ENCODE data around the gene LHFPL5. TPM values are rescaled to one million over a fixed set of nuclear protein-coding genes. Genes with fewer than 3 reads are reported as not detected.

Gene LHFPL5
- total and polyA plus RNA-seq, 2 of the 13 experiments (the other 11 are each of a cell fraction or from before 2014, with no cell fraction given) = 0.03 TPM; not detected in 1

- TF ChIP-seq BCL6 (CRISPR knock-in tag; IDR thresholded peaks at IDR 0.05) (peak; percentile 85), PRPF4 (IDR thresholded peaks at IDR 0.05; ENCODE audit: low read depth, low read length, poor library complexity, severe bottlenecking) (no peak), ZNF275 (CRISPR knock-in tag; IDR thresholded peaks at IDR 0.05; ENCODE audit: borderline replicate concordance) (peak; percentile 98), IRX3 (CRISPR knock-in tag; IDR thresholded peaks at IDR 0.05; ENCODE audit: borderline replicate concordance, low read depth) (peak; percentile 99), ASH2L (IDR thresholded peaks at IDR 0.05; ENCODE audit: insufficient read length, low read depth, low read length) (no peak), SKI (IDR thresholded peaks at IDR 0.05; ENCODE audit: partially characterized antibody) (no peak), PHB2 (IDR thresholded peaks at IDR 0.05; ENCODE audit: partially characterized antibody) (no peak), IKZF1 (IDR thresholded peaks at IDR 0.05) (no peak), ZNF570 (CRISPR knock-in tag; IDR thresholded peaks at IDR 0.05; ENCODE audit: borderline replicate concordance) (peak; percentile 94; the same call in 1 of the 2 replicates), ZSCAN12 (CRISPR knock-in tag; IDR thresholded peaks at IDR 0.05) (peak; percentile 99), TP53 (CRISPR knock-in tag; conservative IDR thresholded peaks at IDR 0.05) (peak; percentile 88; the same call in 1 of the 2 replicates), ZFP82 (CRISPR knock-in tag; IDR thresholded peaks at IDR 0.05; ENCODE audit: borderline replicate concordance) (peak; percentile 98), POLR2AphosphoS5 (IDR thresholded peaks at IDR 0.05; ENCODE audit: low read depth, low read length) (no peak), FOSL1 (CRISPR knock-in tag; IDR thresholded peaks at IDR 0.05; ENCODE audit: borderline replicate concordance) (peak; percentile 60; the same call in 1 of the 2 replicates), GPBP1L1 (CRISPR knock-in tag; IDR thresholded peaks at IDR 0.05) (no peak), YEATS2 (CRISPR knock-in tag; IDR thresholded peaks at IDR 0.05; ENCODE audit: borderline replicate concordance) (peak; percentile 91; the same call in 1 of the 2 replicates), NFYB (CRISPR knock-in tag; IDR thresholded peaks at IDR 0.05) (peak; percentile 39; the same call in 1 of the 2 replicates), NFAT5 (CRISPR knock-in tag; IDR thresholded peaks at IDR 0.05) (peak; percentile 97), PHF5A (CRISPR knock-in tag; IDR thresholded peaks at IDR 0.05; ENCODE audit: low read depth, unreplicated experiment) (peak; percentile 94), KDM1A (CRISPR knock-in tag; IDR thresholded peaks at IDR 0.05) (peak; percentile 48; the same call in 1 of the 2 replicates), ZFP36L1 (CRISPR knock-in tag; IDR thresholded peaks at IDR 0.05) (peak; percentile 96), ZNF780A (CRISPR knock-in tag; IDR thresholded peaks at IDR 0.05) (peak; percentile 99), ZNF124 (CRISPR knock-in tag; IDR thresholded peaks at IDR 0.05) (peak; percentile 99)
These were observed at the start of gene LHFPL5 (continued) for GRCh38 chr6:35804996-35805736.
